Right lobe of liver (tissue), 6 donors: ENCODE measurements around the gene PPP1R14C. TPM values are rescaled to one million over a fixed set of nuclear protein-coding genes. Genes with fewer than 3 reads are reported as not detected.

Source experiments
- ATAC-seq, 4 donors: fragments of 200-7000 bp; cut with Tn5 transposase; one replicate each; pipeline ENCODE4 v1.9.1; 2020; ENCODE audit warnings: mild to moderate bottlenecking in 4 of 4, moderate library complexity in 4 of 4
- DNase-seq, 3 donors: peaks; one replicate each; pipeline ENCODE4 v3.0.0-alpha.2; 2020
- H3K27ac ChIP-seq, 3 donors: fragments of 200-600 bp; one replicate each; pipeline ENCODE4 v1.8.0; 2022
- H3K27me3 ChIP-seq, 2 donors: fragments of 200-600 bp; one replicate each; pipeline ENCODE4 v1.8.0; 2022
- H3K36me3 ChIP-seq, 4 donors: fragments of 200-600 bp; sonication (generic) in 1 of 4; one replicate each; pipeline versions ENCODE4 v1.5.1 to v1.8.0; 2017 to 2022; ENCODE audit warnings: control low read depth in 1 of 4
- H3K4me1 ChIP-seq, 4 donors: fragments of 200-600 bp; sonication (generic) in 1 of 4; one replicate each; pipeline versions ENCODE4 v1.5.1 to v1.8.0; 2017 to 2022; ENCODE audit warnings: control low read depth in 1 of 4
- H3K4me3 ChIP-seq, 3 donors: fragments of 200-600 bp; one replicate each; pipeline ENCODE4 v1.8.0; 2022
- H3K9me3 ChIP-seq, 4 donors: fragments of 200-600 bp; sonication (generic) in 1 of 4; one replicate each; pipeline versions ENCODE4 v1.5.1 to v1.8.0; 2017 to 2022; ENCODE audit warnings: control low read depth in 1 of 4
- CTCF ChIP-seq, 4 donors: fragments of 200-600 bp in 3 of 4; fragments of 450-650 bp in 1 of 4; IDR thresholded peaks; one replicate each; pipeline versions ENCODE4 v1.5.1 to v1.8.0; 2016 to 2022; ENCODE audit warnings: antibody characterized with exemption in 4 of 4, mild to moderate bottlenecking in 2 of 4
- POLR2A ChIP-seq: fragments of 450-650 bp; IDR thresholded peaks from one replicate; pipeline ENCODE4 v1.6.1; 2017; ENCODE audit warnings: antibody characterized with exemption, mild to moderate bottlenecking
- WGBS: methylation state at CpG from one replicate; pipeline ENCODE4 v1.1.6; 2018; ENCODE audit warnings: low coverage, low lambda C conversion rate; ENCODE audit not compliant: insufficient coverage; ENCODE audit errors: missing lambda C conversion rate; 5-methylcytosine and 5-hydroxymethylcytosine counted together
- intact Hi-C, 2 donors: fragments of 100-400 bp; cut with DNase I; formaldehyde crosslinking; loops; one replicate each; pipeline versions ENCODE4 v1.11.2 to v1.14.1; 2022
- total RNA-seq, 6 experiments: library from RNA; depleted of rRNA in 2 of 6; stranded (reverse); fragments of >200 nt in 2 of 6; fragmentation: NEBNext Ultra II Directional in 3 of 6; extraction: Animal tissue kit (Norgen Biotek cat#: 25700) in 3 of 6; gene quantifications; one replicate each; pipeline versions ENCODE4 v1.1.0 to v1.2.4, GENCODE V29; 2016 to 2023
- donor health status: DM: no; HTN: yes; CAD: no.
- donor health status: DM: no; HTN: no; CAD: no.
- donor health status: DM: no; HTN: no; CAD: no.
- donor health status: DM: no; HTN: yes; CAD: no.
- donor health status: DM: no; HTN: yes; CAD: no.

The PPP1R14C gene
- total RNA-seq, 6 experiments from 2014 or later: not detected

GRCh38 chr6:150270330-150271052 is 127.6 kb downstream of the PPP1R14C start:
- Histone ChIP-seq H3K27me3 (no peaks in the 10 kb centered on the region), H3K4me3 (no peak overlapping the region), H3K36me3 (no peaks in the 10 kb centered on the region), H3K9me3 (no peaks in the 10 kb centered on the region), H3K27ac (no peak overlapping the region), H3K4me1 (no peaks in the 10 kb centered on the region)
- DNase-seq (no peak), ATAC-seq (no peak)
- TF ChIP-seq CTCF (IDR thresholded peaks at IDR 0.05) (no peak), POLR2A (no peak)
- intact Hi-C loops: no loop called here
- WGBS: 62% methylated on average over 7 of the region's 9 CpGs

- H3K9me3 ChIP-seq: no peaks in the 10 kb centered on the region
- no peak overlapping the region for H3K27ac ChIP-seq
- intact Hi-C loops: no loop called here
- TF ChIP-seq CTCF (IDR thresholded peaks at IDR 0.05) (no peak), POLR2A (no peak)
- no peaks in the 10 kb centered on the region for H3K36me3 ChIP-seq
- H3K4me1 ChIP-seq: no peaks in the 10 kb centered on the region
- no peak for ATAC-seq
- H3K4me3 ChIP-seq: no peak overlapping the region
- DNase-seq: no peak
- WGBS: 100% methylated on average over 1 of the region's 1 CpG
- no peaks in the 10 kb centered on the region for H3K27me3 ChIP-seq
Measured at GRCh38 chr6:150271172-150271500, 128.3 kb downstream of the PPP1R14C start.

DNA sequence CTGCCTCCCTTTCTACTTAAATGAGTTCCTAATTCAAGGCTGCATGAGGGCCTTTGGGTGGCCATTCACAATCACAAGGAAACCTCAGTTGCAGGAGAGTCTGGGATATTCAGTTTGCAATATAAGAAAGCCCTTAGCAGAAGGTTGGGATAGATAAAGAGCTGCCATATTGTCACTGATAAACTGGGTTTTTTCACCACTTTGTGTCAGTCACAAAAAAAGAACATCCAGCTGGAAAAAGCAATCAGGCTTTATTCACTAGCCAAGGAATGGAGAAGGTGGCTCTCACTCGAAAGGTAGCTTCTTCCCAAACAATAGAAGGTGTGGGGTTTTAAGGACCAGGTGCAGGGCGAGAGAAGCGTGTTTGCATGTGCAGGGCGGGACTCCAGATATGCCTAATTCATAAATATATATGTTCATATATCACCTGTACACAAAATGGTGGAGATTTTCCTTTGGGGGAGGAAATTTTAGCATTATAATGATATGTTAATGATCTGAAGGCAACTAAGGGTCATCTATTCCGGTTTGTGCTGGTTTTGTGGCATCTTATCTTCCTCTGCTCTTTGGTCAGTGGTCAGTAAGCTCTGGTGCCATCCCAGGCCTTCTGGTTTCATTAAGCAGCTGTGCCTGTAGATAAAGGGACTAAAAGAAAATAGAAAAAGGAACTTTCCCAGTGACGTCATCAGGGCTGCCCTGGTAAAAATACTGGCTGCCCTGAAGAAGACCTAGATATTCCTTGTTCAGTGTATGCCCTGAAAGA is 128.8 kb downstream of the PPP1R14C start:
- Histone ChIP-seq H3K27ac (no peak overlapping the region), H3K4me1 (no peaks in the 10 kb centered on the region), H3K4me3 (no peak overlapping the region), H3K9me3 (no peaks in the 10 kb centered on the region), H3K27me3 (no peaks in the 10 kb centered on the region), H3K36me3 (no peaks in the 10 kb centered on the region)
- intact Hi-C loops: no loop called here
- no peak for DNase-seq
- TF ChIP-seq POLR2A: no peak
- no peak for ATAC-seq
- WGBS: 75% methylated on average over 6 of the region's 6 CpGs

GRCh38 chr6:150272264-150272975 is 129.6 kb downstream of the PPP1R14C start:
- WGBS: 83% methylated on average over 6 of the region's 7 CpGs
- ATAC-seq: no peak
- no peak for DNase-seq
- Histone ChIP-seq H3K4me3 (no peak overlapping the region), H3K9me3 (no peaks in the 10 kb centered on the region), H3K4me1 (no peaks in the 10 kb centered on the region), H3K27ac (no peak overlapping the region), H3K36me3 (no peaks in the 10 kb centered on the region), H3K27me3 (no peaks in the 10 kb centered on the region)
- TF ChIP-seq POLR2A (no peak), CTCF (IDR thresholded peaks at IDR 0.05) (no peak)
- intact Hi-C loops: no loop called here

DNA sequence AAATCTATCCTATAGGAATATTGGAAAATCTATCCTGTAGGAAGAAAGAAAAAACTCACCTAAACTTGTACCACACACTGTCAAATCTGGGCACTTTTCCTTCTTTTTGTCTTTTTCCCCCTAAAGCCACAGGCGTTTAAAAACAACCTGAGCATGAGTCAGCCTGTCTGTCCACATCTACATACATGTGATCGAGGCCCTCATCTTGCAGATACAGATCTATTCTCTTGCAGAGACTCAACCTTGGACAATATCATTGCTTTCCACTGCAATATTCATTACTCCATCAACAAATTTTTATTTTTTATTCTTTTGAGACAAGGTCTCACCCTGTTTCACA is 130.1 kb downstream of the PPP1R14C start:
- Histone ChIP-seq H3K36me3 (no peaks in the 10 kb centered on the region), H3K9me3 (no peaks in the 10 kb centered on the region), H3K4me1 (no peaks in the 10 kb centered on the region), H3K27me3 (no peaks in the 10 kb centered on the region), H3K27ac (no peak overlapping the region), H3K4me3 (no peak overlapping the region)
- WGBS: 70% methylated on average over 2 of the region's 2 CpGs
- no peak for ATAC-seq
- TF ChIP-seq POLR2A (no peak), CTCF (IDR thresholded peaks at IDR 0.05) (no peak)
- no peak for DNase-seq
- intact Hi-C loops: no loop called here
